Epithelial cell of proximal tubule (primary cell): ENCODE measurements around the gene C1QTNF5. TPM values are rescaled to one million over a fixed set of nuclear protein-coding genes. Genes with fewer than 3 reads are reported as not detected.

ENCODE experiments used
- DNase-seq: peaks from one replicate; pipeline ENCODE4 v3.0.0-alpha.2; 2011; ENCODE audit warnings: low read depth
- H3K4me3 ChIP-seq: 2 replicates; pipeline ENCODE4 v1.5.1; 2011; ENCODE audit warnings: low read depth, mild to moderate bottlenecking, low read length
- CTCF ChIP-seq: conservative IDR thresholded peaks from 2 replicates; pipeline ENCODE4 v1.5.1; 2012; ENCODE audit warnings: low read depth, mild to moderate bottlenecking, low read length
- total RNA-seq: library from RNA; depleted of rRNA; stranded (reverse); fragments of >200 nt; gene quantifications from 2 replicates; pipeline ENCODE4 v1.2.3, GENCODE V29; 2015

The C1QTNF5 gene
- total RNA-seq, 1 donor from 2014 or later: 1.8 TPM

GRCh38 chr11:119371778-119372182, 31.1 kb upstream of the C1QTNF5 start:
- no peak for DNase-seq
- peak; percentile 52 for TF ChIP-seq CTCF
- H3K4me3 ChIP-seq: no peak overlapping the region

- H3K4me3 ChIP-seq: no peak overlapping the region
- TF ChIP-seq CTCF: no peak
- DNase-seq: no peak
Measured at GRCh38 chr11:119371067-119371601, 30.5 kb upstream of the C1QTNF5 start.

GRCh38 chr11:119370486-119371046, 29.9 kb upstream of the C1QTNF5 start:
- no peak for DNase-seq
- no peak overlapping the region for H3K4me3 ChIP-seq
- TF ChIP-seq CTCF: no peak

- H3K4me3 ChIP-seq: no peak overlapping the region
- no peak for TF ChIP-seq CTCF
- DNase-seq: no peak
Measured at GRCh38 chr11:119369132-119369925, 28.6 kb upstream of the C1QTNF5 start.

GRCh38 chr11:119368121-119369034, 27.7 kb upstream of the C1QTNF5 start:
- H3K4me3 ChIP-seq: peak overlapping the region; percentile 13
- no peak for TF ChIP-seq CTCF
- no peak for DNase-seq

- TF ChIP-seq CTCF: no peak
- no peak for DNase-seq
- H3K4me3 ChIP-seq: no peak overlapping the region
Measured at GRCh38 chr11:119367661-119368120, 27.0 kb upstream of the C1QTNF5 start.
